ENCODE data around the gene CD14. TPM values are rescaled to one million over a fixed set of nuclear protein-coding genes. Genes with fewer than 3 reads are reported as not detected.
A peak's percentile ranks its signal among the peaks of the same experiment; 100 is the strongest.

CD14 gene
- total RNA-seq, 2 donors from 2014 or later = 22.9 to 56.5 TPM

DNA sequence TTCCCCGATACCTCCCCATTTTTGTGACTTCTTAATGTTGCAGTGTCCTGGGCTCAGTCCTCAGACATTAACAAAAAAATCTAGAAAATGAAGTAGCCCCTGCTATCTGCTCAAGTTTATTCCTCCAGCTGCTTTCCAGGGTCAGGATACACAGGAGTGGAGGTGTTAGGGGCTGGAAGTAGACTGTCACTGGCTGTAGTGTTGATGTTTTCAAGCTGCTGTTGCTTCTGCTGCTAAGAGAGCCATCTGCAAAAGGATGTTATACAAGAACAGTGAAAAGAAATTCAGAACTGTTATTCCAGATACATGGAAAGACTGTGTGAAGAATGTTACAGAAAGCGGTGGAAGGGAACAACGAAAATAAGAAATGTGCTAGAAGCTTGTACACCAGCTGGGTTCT is 10.7 kb downstream of the CD14 start:
- intact Hi-C loops (cut with DNase I) = no loop called here
- Histone ChIP-seq H3K4me1 (replicated peaks) (no peaks in the 10 kb centered on the region), H3K9me3 (no peaks in the 10 kb centered on the region), H3K27ac (no peak overlapping the region), H3K4me3 (no peak overlapping the region), H3K36me3 (no peaks in the 10 kb centered on the region), H3K27me3 (replicated peaks; ENCODE audit: insufficient read depth) (no peaks in the 10 kb centered on the region)
- 84% methylated on average over 3 of the region's 3 CpGs for WGBS
- DNase-seq (ENCODE audit: low spot score) = no peak
- no peak for TF ChIP-seq POLR2AphosphoS5 (IDR thresholded peaks at IDR 0.05)
- TF ChIP-seq, protein P1, sequence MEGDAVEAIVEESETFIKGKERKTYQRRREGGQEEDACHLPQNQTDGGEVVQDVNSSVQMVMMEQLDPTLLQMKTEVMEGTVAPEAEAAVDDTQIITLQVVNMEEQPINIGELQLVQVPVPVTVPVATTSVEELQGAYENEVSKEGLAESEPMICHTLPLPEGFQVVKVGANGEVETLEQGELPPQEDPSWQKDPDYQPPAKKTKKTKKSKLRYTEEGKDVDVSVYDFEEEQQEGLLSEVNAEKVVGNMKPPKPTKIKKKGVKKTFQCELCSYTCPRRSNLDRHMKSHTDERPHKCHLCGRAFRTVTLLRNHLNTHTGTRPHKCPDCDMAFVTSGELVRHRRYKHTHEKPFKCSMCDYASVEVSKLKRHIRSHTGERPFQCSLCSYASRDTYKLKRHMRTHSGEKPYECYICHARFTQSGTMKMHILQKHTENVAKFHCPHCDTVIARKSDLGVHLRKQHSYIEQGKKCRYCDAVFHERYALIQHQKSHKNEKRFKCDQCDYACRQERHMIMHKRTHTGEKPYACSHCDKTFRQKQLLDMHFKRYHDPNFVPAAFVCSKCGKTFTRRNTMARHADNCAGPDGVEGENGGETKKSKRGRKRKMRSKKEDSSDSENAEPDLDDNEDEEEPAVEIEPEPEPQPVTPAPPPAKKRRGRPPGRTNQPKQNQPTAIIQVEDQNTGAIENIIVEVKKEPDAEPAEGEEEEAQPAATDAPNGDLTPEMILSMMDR (IDR thresholded peaks at IDR 0.05) = no peak
- TF ChIP-seq POLR2A (IDR thresholded peaks at IDR 0.05) = no peak

- intact Hi-C loops (cut with DNase I) = no loop called here
- no peak for DNase-seq (ENCODE audit: low spot score)
- WGBS = 63% methylated on average over 2 of the region's 2 CpGs
- Histone ChIP-seq H3K4me3 (no peak overlapping the region), H3K27ac (no peak overlapping the region), H3K9me3 (no peaks in the 10 kb centered on the region), H3K4me1 (replicated peaks) (no peaks in the 10 kb centered on the region), H3K36me3 (no peaks in the 10 kb centered on the region), H3K27me3 (replicated peaks; ENCODE audit: insufficient read depth) (no peaks in the 10 kb centered on the region)
- TF ChIP-seq POLR2AphosphoS5 (IDR thresholded peaks at IDR 0.05) (no peak), POLR2A (IDR thresholded peaks at IDR 0.05) (no peak)
- TF ChIP-seq, protein P1 (IDR thresholded peaks at IDR 0.05) = no peak
Observed at GRCh38 chr5:140611020-140611521, 21.9 kb downstream of the CD14 start.

GRCh38 chr5:140609126-140609525 is 23.8 kb downstream of the CD14 start:
- TF ChIP-seq, protein P1 (IDR thresholded peaks at IDR 0.05) = no peak
- TF ChIP-seq POLR2AphosphoS5 (IDR thresholded peaks at IDR 0.05) (peak; percentile 51), POLR2A (IDR thresholded peaks at IDR 0.05) (no peak)
- Histone ChIP-seq H3K4me1 (replicated peaks) (no peaks in the 10 kb centered on the region), H3K4me3 (no peak overlapping the region), H3K9me3 (no peaks in the 10 kb centered on the region), H3K27ac (peak overlapping the region; percentile 60 to 62), H3K36me3 (no peaks in the 10 kb centered on the region), H3K27me3 (replicated peaks; ENCODE audit: insufficient read depth) (no peaks in the 10 kb centered on the region)
- WGBS = 34% methylated on average over 4 of the region's 4 CpGs
- peak; percentile 71 for DNase-seq (ENCODE audit: low spot score)
- intact Hi-C loops (cut with DNase I) = no loop called here

DNA sequence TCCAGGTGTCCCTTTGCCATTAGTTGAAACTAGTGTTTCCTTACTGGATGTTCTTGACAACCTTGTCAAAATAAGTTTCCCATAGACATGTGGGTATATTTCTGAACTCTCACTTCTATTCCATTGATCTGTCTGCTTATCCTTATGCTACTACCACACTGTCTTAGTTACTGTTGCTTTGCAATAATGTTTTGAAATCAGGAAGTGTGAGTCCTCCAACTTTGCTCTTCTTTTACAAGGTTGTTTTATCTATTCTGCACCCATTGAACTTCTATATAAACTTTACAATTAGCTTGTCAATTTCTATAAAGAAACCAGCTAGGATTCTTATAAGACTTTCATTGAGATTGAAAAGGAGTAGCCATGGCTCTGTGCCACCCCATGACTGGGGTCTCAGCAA is 24.3 kb downstream of the CD14 start:
- intact Hi-C loops (cut with DNase I) = no loop called here
- no peaks in the 10 kb centered on the region for H3K4me1 ChIP-seq (replicated peaks)
- no peak overlapping the region for H3K4me3 ChIP-seq
- no peaks in the 10 kb centered on the region for H3K9me3 ChIP-seq
- no peaks in the 10 kb centered on the region for H3K36me3 ChIP-seq
- DNase-seq (ENCODE audit: low spot score) = no peak
- peak overlapping the region; percentile 60 to 62 for H3K27ac ChIP-seq
- no peaks in the 10 kb centered on the region for H3K27me3 ChIP-seq (replicated peaks; ENCODE audit: insufficient read depth)
- TF ChIP-seq POLR2AphosphoS5 (IDR thresholded peaks at IDR 0.05) (no peak), POLR2A (IDR thresholded peaks at IDR 0.05) (no peak)
- TF ChIP-seq, protein P1 (IDR thresholded peaks at IDR 0.05) = no peak

GRCh38 chr5:140607031-140607430 is 25.9 kb downstream of the CD14 start:
- Histone ChIP-seq H3K9me3 (no peaks in the 10 kb centered on the region), H3K27ac (no peak overlapping the region), H3K4me3 (no peak overlapping the region), H3K36me3 (no peaks in the 10 kb centered on the region), H3K4me1 (replicated peaks) (no peaks in the 10 kb centered on the region), H3K27me3 (replicated peaks; ENCODE audit: insufficient read depth) (no peaks in the 10 kb centered on the region)
- DNase-seq (ENCODE audit: low spot score) = no peak
- TF ChIP-seq, protein P1 (IDR thresholded peaks at IDR 0.05) = no peak
- TF ChIP-seq POLR2AphosphoS5 (IDR thresholded peaks at IDR 0.05) (no peak), POLR2A (IDR thresholded peaks at IDR 0.05) (no peak)
- intact Hi-C loops (cut with DNase I) = no loop called here
- 80% methylated on average over 2 of the region's 2 CpGs for WGBS
